ENCODE measurements around the gene ZNF324.

The ZNF324 gene

GRCh38 chr19:58450856-58451357 lies 16.0 kb upstream of the ZNF324 start:
- H3K4me3 ChIP-seq (ENCODE audit: control insufficient read depth, low read depth, low read length): peak overlapping the region; percentile 60
- no peak for TF ChIP-seq CTCF (conservative IDR thresholded peaks at IDR 0.05; ENCODE audit: control insufficient read depth, insufficient read depth, low read depth, low read length)
- DNase-seq (ENCODE audit: low read depth): no peak

- no peak for TF ChIP-seq CTCF (conservative IDR thresholded peaks at IDR 0.05; ENCODE audit: control insufficient read depth, insufficient read depth, low read depth, low read length)
- peak; percentile 93 for DNase-seq (ENCODE audit: low read depth)
- peak within 1 kb of the TSS; percentile 60 for H3K4me3 ChIP-seq (ENCODE audit: control insufficient read depth, low read depth, low read length)
Measured at GRCh38 chr19:58451358-58452101, 15.3 kb upstream of the ZNF324 start, which contains the start of gene ZNF324B. TSS of gene ZNF324B (plus strand) at chr19:58451622. CDS start at chr19:58453702, 2,080 bp downstream.

- DNase-seq (ENCODE audit: low read depth): no peak
- H3K4me3 ChIP-seq (ENCODE audit: control insufficient read depth, low read depth, low read length): no peak overlapping the region
- TF ChIP-seq CTCF (conservative IDR thresholded peaks at IDR 0.05; ENCODE audit: control insufficient read depth, insufficient read depth, low read depth, low read length): no peak
Measured at GRCh38 chr19:58453743-58454142, 13.1 kb upstream of the ZNF324 start.

GRCh38 chr19:58455306-58455705 lies 11.6 kb upstream of the ZNF324 start:
- no peak overlapping the region for H3K4me3 ChIP-seq (ENCODE audit: control insufficient read depth, low read depth, low read length)
- no peak for TF ChIP-seq CTCF (conservative IDR thresholded peaks at IDR 0.05; ENCODE audit: control insufficient read depth, insufficient read depth, low read depth, low read length)
- no peak for DNase-seq (ENCODE audit: low read depth)

- DNase-seq (ENCODE audit: low read depth): no peak
- no peak for TF ChIP-seq CTCF (conservative IDR thresholded peaks at IDR 0.05; ENCODE audit: control insufficient read depth, insufficient read depth, low read depth, low read length)
- H3K4me3 ChIP-seq (ENCODE audit: control insufficient read depth, low read depth, low read length): no peak overlapping the region
Measured at GRCh38 chr19:58456111-58456510, 10.8 kb upstream of the ZNF324 start.

- DNase-seq (ENCODE audit: low read depth): no peak
- no peak for TF ChIP-seq CTCF (conservative IDR thresholded peaks at IDR 0.05; ENCODE audit: control insufficient read depth, insufficient read depth, low read depth, low read length)
- H3K4me3 ChIP-seq (ENCODE audit: control insufficient read depth, low read depth, low read length): no peak overlapping the region
Measured at GRCh38 chr19:58460039-58460438, 6.8 kb upstream of the ZNF324 start.

All from fibroblast of mammary gland (primary cell).